ENCODE data around the gene KRTAP3-2. TPM values are rescaled to one million over a fixed set of nuclear protein-coding genes. Genes with fewer than 3 reads are reported as not detected.

Gene KRTAP3-2
- total RNA-seq, 2 experiments from 2014 or later = not detected

DNA sequence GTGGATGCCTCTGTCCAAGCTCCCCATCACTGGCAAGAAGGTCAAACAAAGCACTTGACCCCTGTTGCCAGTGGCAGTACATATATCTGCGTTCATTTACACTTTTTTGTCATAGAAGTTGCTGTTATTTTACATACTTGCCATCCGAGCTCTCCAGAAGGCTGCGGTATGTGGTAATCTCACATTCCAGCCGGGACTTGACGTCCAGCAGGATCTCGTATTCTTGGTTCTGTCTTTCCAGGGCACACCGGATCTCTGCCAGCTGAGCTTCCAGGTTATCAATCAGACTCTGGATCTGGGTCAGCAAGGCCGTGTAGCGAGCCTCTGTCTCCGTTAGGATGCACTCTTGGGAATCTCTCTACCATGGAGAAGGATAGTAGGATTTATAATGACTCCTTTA, 39.6 kb downstream of the KRTAP3-2 start:
- DNase-seq = no peak
- Mint-ChIP-seq H3K9me3 (peaks cover 1% of the 10 kb centered on the region), H3K4me1 (no peaks in the 10 kb centered on the region), H3K27me3 (peaks cover 19% of the 10 kb centered on the region), H3K27ac (no peak overlapping the region), H3K36me3 (no peaks in the 10 kb centered on the region), H3K4me3 (no peak overlapping the region)

DNA sequence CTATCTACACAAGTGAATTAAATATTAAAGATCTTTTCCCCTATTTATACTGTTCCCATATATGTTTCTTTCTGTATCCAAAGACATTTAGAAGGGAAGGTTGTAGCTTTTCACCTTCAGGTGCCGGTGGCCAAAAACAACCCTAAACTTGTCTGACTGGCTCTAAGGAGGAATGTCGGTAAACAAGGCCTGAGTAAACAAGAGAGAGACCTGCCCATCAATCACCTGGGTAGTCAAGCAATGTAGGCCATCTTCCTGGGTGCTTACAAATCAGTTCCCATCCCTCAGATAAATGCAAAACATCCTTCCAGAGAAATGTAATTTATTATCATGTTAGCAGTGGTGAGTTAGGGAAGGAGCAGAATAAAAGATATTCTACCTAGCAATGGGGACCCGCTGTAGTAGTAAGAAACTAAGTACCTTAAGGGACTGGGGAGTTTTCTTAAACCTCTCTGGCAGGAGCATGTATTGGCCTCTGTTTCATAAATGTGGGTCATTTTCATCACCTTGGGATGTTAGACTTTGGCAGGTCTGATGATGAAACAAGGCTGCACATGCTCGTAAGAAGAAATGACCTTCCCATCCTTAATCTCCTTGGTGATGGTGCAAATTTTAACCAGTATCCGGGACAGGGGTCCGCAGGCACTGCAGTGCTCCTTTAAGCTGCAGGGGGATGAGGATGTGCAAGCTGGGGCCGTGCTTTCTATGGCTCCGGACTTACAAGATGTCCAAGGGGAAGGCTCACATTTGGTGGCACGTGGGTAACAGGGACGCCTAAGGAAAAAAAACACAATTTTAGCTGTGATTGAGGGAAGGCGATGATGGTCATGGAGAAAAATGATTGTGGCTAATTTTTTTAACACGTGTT, 41.4 kb downstream of the KRTAP3-2 start:
- peaks cover 37% of the 10 kb centered on the region for H3K27me3 Mint-ChIP-seq
- H3K36me3 Mint-ChIP-seq = no peaks in the 10 kb centered on the region
- no peak for DNase-seq
- H3K27ac Mint-ChIP-seq = no peak overlapping the region
- peaks cover 1% of the 10 kb centered on the region for H3K9me3 Mint-ChIP-seq
- H3K4me1 Mint-ChIP-seq = no peaks in the 10 kb centered on the region
- H3K4me3 Mint-ChIP-seq = no peak overlapping the region

GRCh38 chr17:40956401-40957254, 43.1 kb downstream of the KRTAP3-2 start:
- no peaks in the 10 kb centered on the region for H3K36me3 Mint-ChIP-seq
- H3K4me1 Mint-ChIP-seq = no peaks in the 10 kb centered on the region
- no peak overlapping the region for H3K27ac Mint-ChIP-seq
- peaks cover 41% of the 10 kb centered on the region for H3K27me3 Mint-ChIP-seq
- no peaks in the 10 kb centered on the region for H3K9me3 Mint-ChIP-seq
- H3K4me3 Mint-ChIP-seq = no peak overlapping the region
- no peak for DNase-seq

DNA sequence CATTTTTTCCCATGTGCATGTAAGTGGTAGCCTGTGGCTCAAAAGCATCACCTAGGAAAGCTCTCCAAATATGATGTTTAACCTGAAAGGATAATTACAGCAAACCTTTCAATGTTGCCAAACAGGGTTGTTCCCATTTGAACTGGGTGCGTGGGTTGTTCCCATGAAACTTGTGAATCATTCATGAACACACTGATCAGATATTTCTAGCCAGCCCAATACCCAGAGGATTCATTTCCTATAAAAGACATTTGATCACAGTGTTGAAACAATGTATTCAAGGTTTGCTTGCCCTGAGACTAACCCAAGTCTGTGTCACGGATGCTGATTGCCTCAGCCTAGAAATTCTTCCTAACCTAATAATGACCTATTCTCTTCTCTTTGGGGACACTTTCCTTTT, 45.8 kb downstream of the KRTAP3-2 start:
- no peak for DNase-seq
- no peaks in the 10 kb centered on the region for H3K9me3 Mint-ChIP-seq
- no peaks in the 10 kb centered on the region for H3K4me1 Mint-ChIP-seq
- H3K27ac Mint-ChIP-seq = no peak overlapping the region
- H3K36me3 Mint-ChIP-seq = no peaks in the 10 kb centered on the region
- H3K27me3 Mint-ChIP-seq = peaks cover 57% of the 10 kb centered on the region
- H3K4me3 Mint-ChIP-seq = no peak overlapping the region

- H3K9me3 Mint-ChIP-seq = no peaks in the 10 kb centered on the region
These were observed 47.0 kb downstream of the KRTAP3-2 start for GRCh38 chr17:40952661-40953060.

DNA sequence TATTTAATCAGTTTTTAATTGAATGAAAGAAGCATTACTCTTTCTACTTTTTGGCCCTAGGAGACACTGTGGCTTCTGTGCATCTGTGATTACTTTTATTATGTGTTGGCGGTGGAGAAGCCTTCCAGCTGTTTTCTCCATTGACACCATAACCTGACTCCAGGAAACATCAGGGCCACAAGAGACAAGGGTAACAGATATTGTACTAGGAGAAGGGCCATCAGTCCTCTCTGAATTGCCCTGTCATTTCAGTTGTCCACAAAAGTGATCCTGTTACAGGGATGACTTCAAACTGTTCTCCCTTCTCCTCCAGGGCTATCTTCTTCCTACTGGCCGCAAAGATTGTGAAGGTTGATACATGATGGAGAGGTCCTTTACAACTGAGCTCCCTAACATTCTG, 47.6 kb downstream of the KRTAP3-2 start:
- Mint-ChIP-seq H3K4me3 (no peak overlapping the region), H3K4me1 (no peaks in the 10 kb centered on the region), H3K36me3 (no peaks in the 10 kb centered on the region), H3K27me3 (peaks cover 70% of the 10 kb centered on the region), H3K27ac (no peak overlapping the region), H3K9me3 (no peaks in the 10 kb centered on the region)
- no peak for DNase-seq

More at GRCh38 chr17:40952661-40953060, 47.0 kb downstream of the KRTAP3-2 start:
- Mint-ChIP-seq H3K27me3 (peaks cover 68% of the 10 kb centered on the region), H3K27ac (no peak overlapping the region), H3K4me1 (no peaks in the 10 kb centered on the region), H3K36me3 (no peaks in the 10 kb centered on the region), H3K4me3 (no peak overlapping the region)
- no peak for DNase-seq

GRCh38 chr17:40951011-40951622, 48.6 kb downstream of the KRTAP3-2 start:
- DNase-seq = no peak
- no peaks in the 10 kb centered on the region for H3K4me1 Mint-ChIP-seq
- H3K27me3 Mint-ChIP-seq = peaks cover 78% of the 10 kb centered on the region
- H3K36me3 Mint-ChIP-seq = no peaks in the 10 kb centered on the region
- H3K27ac Mint-ChIP-seq = no peak overlapping the region
- H3K9me3 Mint-ChIP-seq = no peaks in the 10 kb centered on the region
- no peak overlapping the region for H3K4me3 Mint-ChIP-seq

DNA sequence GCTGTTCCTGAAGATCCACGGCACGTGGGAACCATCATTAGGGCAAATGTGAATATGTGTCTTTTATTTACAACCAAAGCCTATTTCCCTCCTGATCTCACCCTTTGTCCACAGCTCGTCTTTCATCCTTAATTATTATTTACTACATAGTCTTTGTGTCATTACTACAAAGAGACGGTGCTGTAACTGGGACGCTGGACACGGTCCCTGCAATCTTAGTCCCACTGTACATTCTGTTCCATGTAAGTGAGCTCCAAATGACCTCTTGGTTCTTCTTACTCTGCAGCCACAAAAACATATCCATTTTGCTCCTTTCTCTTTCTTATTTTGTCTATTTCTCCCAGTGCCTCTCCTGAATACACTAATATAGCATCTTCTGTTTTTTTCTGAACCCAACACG, 49.5 kb downstream of the KRTAP3-2 start:
- Mint-ChIP-seq H3K4me1 (no peaks in the 10 kb centered on the region), H3K9me3 (no peaks in the 10 kb centered on the region), H3K27ac (no peak overlapping the region), H3K36me3 (no peaks in the 10 kb centered on the region), H3K4me3 (no peak overlapping the region), H3K27me3 (peaks cover 68% of the 10 kb centered on the region)
- no peak for DNase-seq

GRCh38 chr17:40949418-40949817, 50.3 kb downstream of the KRTAP3-2 start:
- Mint-ChIP-seq H3K4me1 (no peaks in the 10 kb centered on the region), H3K27me3 (peaks cover 61% of the 10 kb centered on the region), H3K9me3 (no peaks in the 10 kb centered on the region), H3K27ac (no peak overlapping the region), H3K36me3 (no peaks in the 10 kb centered on the region), H3K4me3 (no peak overlapping the region)
- DNase-seq = no peak

Other genes with a start within 250 kb of the KRTAP3-2 start
- gene KRT25, start 244.6 kb downstream of the KRTAP3-2 start, total RNA-seq = not detected
- gene KRT26, start 227.7 kb downstream of the KRTAP3-2 start, total RNA-seq = not detected
- gene KRT27, start 217.4 kb downstream of the KRTAP3-2 start, total RNA-seq = not detected
- gene KRT28, start 199.9 kb downstream of the KRTAP3-2 start, total RNA-seq = not detected
- gene KRT10, start 177.3 kb downstream of the KRTAP3-2 start, total RNA-seq = 10 to 100 TPM; 41.9 to 48.6 TPM
- gene KRT12, start 132.7 kb downstream of the KRTAP3-2 start, total RNA-seq = not detected
- not detected for gene KRT20, start 114.7 kb downstream of the KRTAP3-2 start, total RNA-seq
- not detected for gene KRT23, start 62.3 kb downstream of the KRTAP3-2 start, total RNA-seq
- not detected for gene KRT39, start 33.0 kb downstream of the KRTAP3-2 start, total RNA-seq
- not detected for gene KRT40, start 15.6 kb downstream of the KRTAP3-2 start, total RNA-seq
- not detected for gene KRTAP3-3, start 5.7 kb downstream of the KRTAP3-2 start, total RNA-seq
- gene KRTAP3-1, start 9.2 kb upstream of the KRTAP3-2 start, total RNA-seq = not detected
- gene KRTAP1-5, start 27.3 kb upstream of the KRTAP3-2 start, total RNA-seq = not detected
- gene KRTAP1-4, start 30.3 kb upstream of the KRTAP3-2 start, total RNA-seq = not detected
- gene KRTAP1-3, start 35.0 kb upstream of the KRTAP3-2 start, total RNA-seq = not detected
- gene KRTAP1-1, start 41.5 kb upstream of the KRTAP3-2 start, total RNA-seq = not detected
- not detected for gene KRTAP2-1, start 47.4 kb upstream of the KRTAP3-2 start, total RNA-seq
- gene KRTAP2-2, start 55.3 kb upstream of the KRTAP3-2 start, total RNA-seq = not detected
- not detected for gene KRTAP2-3, start 60.2 kb upstream of the KRTAP3-2 start, total RNA-seq
- not detected for gene KRTAP2-4, start 66.0 kb upstream of the KRTAP3-2 start, total RNA-seq
- gene KRTAP4-7, start 84.2 kb upstream of the KRTAP3-2 start, total RNA-seq = not detected
- not detected for gene KRTAP4-8, start 98.2 kb upstream of the KRTAP3-2 start, total RNA-seq
- not detected for gene KRTAP4-16, start 102.3 kb upstream of the KRTAP3-2 start, total RNA-seq
- gene KRTAP4-9, start 105.5 kb upstream of the KRTAP3-2 start, total RNA-seq = not detected
- gene KRTAP4-11, start 118.5 kb upstream of the KRTAP3-2 start, total RNA-seq = not detected
- not detected for gene KRTAP4-12, start 124.3 kb upstream of the KRTAP3-2 start, total RNA-seq
- gene KRTAP4-6, start 140.6 kb upstream of the KRTAP3-2 start, total RNA-seq = not detected
- not detected for gene KRTAP4-5, start 149.9 kb upstream of the KRTAP3-2 start, total RNA-seq
- gene KRTAP4-4, start 160.8 kb upstream of the KRTAP3-2 start, total RNA-seq = not detected
- not detected for gene KRTAP4-3, start 168.3 kb upstream of the KRTAP3-2 start, total RNA-seq
- not detected for gene KRTAP4-2, start 178.3 kb upstream of the KRTAP3-2 start, total RNA-seq
- not detected for gene KRTAP4-1, start 185.0 kb upstream of the KRTAP3-2 start, total RNA-seq
- not detected for gene KRTAP9-1, start 190.0 kb upstream of the KRTAP3-2 start, total RNA-seq
- not detected for gene KRTAP9-2, start 226.7 kb upstream of the KRTAP3-2 start, total RNA-seq
- gene KRTAP9-3, start 232.5 kb upstream of the KRTAP3-2 start, total RNA-seq = not detected
- not detected for gene KRTAP9-8, start 238.1 kb upstream of the KRTAP3-2 start, total RNA-seq
- gene KRTAP9-4, start 249.8 kb upstream of the KRTAP3-2 start, total RNA-seq = not detected